SK-N-SH (cell line): Measurements from ENCODE around the gene CLDN7.

Experiments
- CTCF ChIP-seq: fragments of 200-600 bp; sonication (generic); IDR thresholded peaks from 2 replicates; pipeline ENCODE4 v1.6.1; 2017; ENCODE audit warnings: antibody characterized with exemption, mild to moderate bottlenecking, moderate library complexity
- EP300 ChIP-seq, 2 experiments: IDR thresholded peaks; 2 replicates each; pipeline versions ENCODE4 v1.4.0 to v1.6.1; 2012; ENCODE audit warnings: borderline replicate concordance in 1 of 2, low read depth in 1 of 2, low read length in 1 of 2
- EZH2phosphoT487 ChIP-seq: fragments of 200-600 bp; sonication (generic); IDR thresholded peaks from 2 replicates; pipeline ENCODE4 v1.6.1; 2017; ENCODE audit warnings: low read depth, mixed run types, mild to moderate bottlenecking, antibody characterized with exemption, moderate library complexity, borderline replicate concordance
- FOXJ3 ChIP-seq: sonication (generic); formaldehyde crosslinking; IDR thresholded peaks from 2 replicates; pipeline ENCODE4 v1.5.1; 2020; ENCODE audit warnings: mild to moderate bottlenecking, missing genetic modification reagents
- JUND ChIP-seq: IDR thresholded peaks from 2 replicates; pipeline ENCODE4 v1.4.0; 2012
- NRF1 ChIP-seq: IDR thresholded peaks from 2 replicates; pipeline ENCODE4 v1.6.1; 2012; ENCODE audit warnings: low read depth, mild to moderate bottlenecking, low read length
- PBX3 ChIP-seq: IDR thresholded peaks from 2 replicates; pipeline ENCODE4; 2012
- POLR2AphosphoS5 ChIP-seq: IDR thresholded peaks from 2 replicates; pipeline ENCODE4 v1.6.1; 2012; ENCODE audit warnings: low read depth, low read length
- RCOR1 ChIP-seq: fragments of 150-350 bp; IDR thresholded peaks from 2 replicates; pipeline ENCODE4 v1.6.1; 2017; ENCODE audit warnings: antibody characterized with exemption, low read length
- RFX5 ChIP-seq: IDR thresholded peaks from 2 replicates; pipeline ENCODE4 v1.6.1; 2012; ENCODE audit warnings: mild to moderate bottlenecking, improper control_type of control experiment, low read length
- YY1 ChIP-seq: IDR thresholded peaks from 2 replicates; pipeline ENCODE4 v1.4.0; 2012; ENCODE audit warnings: low read depth, mild to moderate bottlenecking
- TF ChIP-seq, protein P1 (sequence below): IDR thresholded peaks from 2 replicates; pipeline ENCODE4 v1.4.0; 2012; ENCODE audit warnings: low read depth, borderline replicate concordance
- TF ChIP-seq, protein P2 (sequence below): IDR thresholded peaks from 2 replicates; pipeline ENCODE4 v1.6.1; 2012; ENCODE audit warnings: mild to moderate bottlenecking, low read depth, low read length, moderate library complexity
- TF ChIP-seq, protein P3 (sequence below): fragments of 150-350 bp; IDR thresholded peaks from 2 replicates; pipeline ENCODE4 v1.6.1; 2017; ENCODE audit warnings: antibody characterized with exemption, low read length, low read depth, borderline replicate concordance

DNA sequence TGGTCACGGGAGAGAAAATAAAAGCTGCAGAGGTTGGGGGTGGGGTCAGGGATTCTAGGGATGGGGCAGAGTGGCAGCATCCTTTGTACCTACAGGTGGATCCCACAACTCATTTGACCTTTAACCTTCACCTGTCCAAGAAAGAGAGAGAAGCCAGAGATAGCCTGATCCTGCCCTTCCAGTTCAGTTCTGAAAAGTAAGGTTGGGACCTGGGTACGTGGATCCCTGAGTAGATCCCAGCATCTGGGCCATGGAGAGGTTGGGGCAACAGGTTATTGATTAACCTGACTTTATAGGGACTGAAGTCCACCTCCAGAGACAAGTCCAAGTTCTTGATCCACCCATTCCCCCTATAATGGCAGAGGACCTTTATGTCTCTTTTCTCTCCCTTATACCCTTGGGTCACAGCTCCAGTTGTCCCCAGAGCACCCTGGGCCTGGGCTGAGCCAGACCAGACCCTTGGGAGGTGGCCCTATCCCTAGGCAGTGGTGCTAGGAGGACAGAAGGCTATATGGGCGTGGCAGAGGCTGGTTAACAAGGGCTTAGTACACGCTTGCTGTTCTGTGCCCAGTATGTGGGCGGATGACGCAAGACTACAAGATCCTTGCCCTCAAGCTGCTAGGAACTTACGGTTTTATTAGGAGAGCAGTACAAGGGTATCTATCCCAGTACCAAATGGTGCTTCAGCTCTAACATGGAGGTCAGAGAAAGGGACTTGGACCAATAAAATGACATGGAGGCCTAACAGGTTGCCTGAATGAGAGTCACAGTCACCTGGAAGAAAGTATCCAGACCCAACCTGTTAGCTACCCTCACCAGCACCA is 3.3 kb downstream of the CLDN7 start:
- TF ChIP-seq RCOR1 (no peak), PBX3 (no peak), EZH2phosphoT487 (no peak), CTCF (no peak), JUND (no peak), YY1 (no peak), RFX5 (no peak), NRF1 (no peak), FOXJ3 (CRISPR knock-in tag) (no peak), POLR2AphosphoS5 (no peak), EP300 (IDR thresholded peaks at IDR 0.05; ENCODE audit: borderline replicate concordance in 1 of 2, low read depth in 1 of 2, low read length in 1 of 2) (no peak)
- TF ChIP-seq, protein P1, sequence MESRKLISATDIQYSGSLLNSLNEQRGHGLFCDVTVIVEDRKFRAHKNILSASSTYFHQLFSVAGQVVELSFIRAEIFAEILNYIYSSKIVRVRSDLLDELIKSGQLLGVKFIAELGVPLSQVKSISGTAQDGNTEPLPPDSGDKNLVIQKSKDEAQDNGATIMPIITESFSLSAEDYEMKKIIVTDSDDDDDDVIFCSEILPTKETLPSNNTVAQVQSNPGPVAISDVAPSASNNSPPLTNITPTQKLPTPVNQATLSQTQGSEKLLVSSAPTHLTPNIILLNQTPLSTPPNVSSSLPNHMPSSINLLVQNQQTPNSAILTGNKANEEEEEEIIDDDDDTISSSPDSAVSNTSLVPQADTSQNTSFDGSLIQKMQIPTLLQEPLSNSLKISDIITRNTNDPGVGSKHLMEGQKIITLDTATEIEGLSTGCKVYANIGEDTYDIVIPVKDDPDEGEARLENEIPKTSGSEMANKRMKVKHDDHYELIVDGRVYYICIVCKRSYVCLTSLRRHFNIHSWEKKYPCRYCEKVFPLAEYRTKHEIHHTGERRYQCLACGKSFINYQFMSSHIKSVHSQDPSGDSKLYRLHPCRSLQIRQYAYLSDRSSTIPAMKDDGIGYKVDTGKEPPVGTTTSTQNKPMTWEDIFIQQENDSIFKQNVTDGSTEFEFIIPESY, result no peak
- TF ChIP-seq, protein P2, sequence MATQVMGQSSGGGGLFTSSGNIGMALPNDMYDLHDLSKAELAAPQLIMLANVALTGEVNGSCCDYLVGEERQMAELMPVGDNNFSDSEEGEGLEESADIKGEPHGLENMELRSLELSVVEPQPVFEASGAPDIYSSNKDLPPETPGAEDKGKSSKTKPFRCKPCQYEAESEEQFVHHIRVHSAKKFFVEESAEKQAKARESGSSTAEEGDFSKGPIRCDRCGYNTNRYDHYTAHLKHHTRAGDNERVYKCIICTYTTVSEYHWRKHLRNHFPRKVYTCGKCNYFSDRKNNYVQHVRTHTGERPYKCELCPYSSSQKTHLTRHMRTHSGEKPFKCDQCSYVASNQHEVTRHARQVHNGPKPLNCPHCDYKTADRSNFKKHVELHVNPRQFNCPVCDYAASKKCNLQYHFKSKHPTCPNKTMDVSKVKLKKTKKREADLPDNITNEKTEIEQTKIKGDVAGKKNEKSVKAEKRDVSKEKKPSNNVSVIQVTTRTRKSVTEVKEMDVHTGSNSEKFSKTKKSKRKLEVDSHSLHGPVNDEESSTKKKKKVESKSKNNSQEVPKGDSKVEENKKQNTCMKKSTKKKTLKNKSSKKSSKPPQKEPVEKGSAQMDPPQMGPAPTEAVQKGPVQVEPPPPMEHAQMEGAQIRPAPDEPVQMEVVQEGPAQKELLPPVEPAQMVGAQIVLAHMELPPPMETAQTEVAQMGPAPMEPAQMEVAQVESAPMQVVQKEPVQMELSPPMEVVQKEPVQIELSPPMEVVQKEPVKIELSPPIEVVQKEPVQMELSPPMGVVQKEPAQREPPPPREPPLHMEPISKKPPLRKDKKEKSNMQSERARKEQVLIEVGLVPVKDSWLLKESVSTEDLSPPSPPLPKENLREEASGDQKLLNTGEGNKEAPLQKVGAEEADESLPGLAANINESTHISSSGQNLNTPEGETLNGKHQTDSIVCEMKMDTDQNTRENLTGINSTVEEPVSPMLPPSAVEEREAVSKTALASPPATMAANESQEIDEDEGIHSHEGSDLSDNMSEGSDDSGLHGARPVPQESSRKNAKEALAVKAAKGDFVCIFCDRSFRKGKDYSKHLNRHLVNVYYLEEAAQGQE, result no peak
- TF ChIP-seq, protein P3, sequence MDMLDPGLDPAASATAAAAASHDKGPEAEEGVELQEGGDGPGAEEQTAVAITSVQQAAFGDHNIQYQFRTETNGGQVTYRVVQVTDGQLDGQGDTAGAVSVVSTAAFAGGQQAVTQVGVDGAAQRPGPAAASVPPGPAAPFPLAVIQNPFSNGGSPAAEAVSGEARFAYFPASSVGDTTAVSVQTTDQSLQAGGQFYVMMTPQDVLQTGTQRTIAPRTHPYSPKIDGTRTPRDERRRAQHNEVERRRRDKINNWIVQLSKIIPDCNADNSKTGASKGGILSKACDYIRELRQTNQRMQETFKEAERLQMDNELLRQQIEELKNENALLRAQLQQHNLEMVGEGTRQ, result no peak
